DLD1 (cell line): ENCODE data around the gene INKA2.
"Not testable (repeated sequence)": the region's sequence is repeated elsewhere in the genome, so short reads cannot be mapped to it uniquely, and the experiment has no call there.

ENCODE experiments used
- in situ Hi-C: cut with HindIII; loops from 2 replicates; pipeline ENCODE4 v1.10.0; 2017; ENCODE audit warnings: low sequenced_read_pairs

INKA2 gene

GRCh38 chr1:111751906-111752575, 12.8 kb upstream of the INKA2 start:
- in situ Hi-C loops = no loop called here

GRCh38 chr1:111750856-111751255, 11.7 kb upstream of the INKA2 start:
- in situ Hi-C loops = no loop called here

DNA sequence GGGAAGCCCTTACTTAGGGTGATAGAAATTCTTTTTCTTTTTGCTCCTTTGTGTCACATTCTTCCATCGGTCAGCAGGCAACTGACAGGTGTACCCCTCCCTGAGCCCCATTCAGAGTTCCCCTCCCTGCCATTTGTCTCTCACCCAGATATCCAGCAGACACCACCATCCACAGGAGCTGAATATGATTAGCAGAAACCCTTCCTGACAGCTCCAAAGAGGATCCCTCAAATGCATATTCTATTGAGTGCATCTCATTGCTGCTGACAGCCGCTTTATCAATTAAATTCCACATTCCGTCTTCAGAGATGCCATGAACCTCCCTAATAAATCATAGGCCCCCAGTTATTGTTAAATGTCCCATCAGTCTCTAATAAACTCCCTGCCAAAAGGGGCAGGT, 10.4 kb upstream of the INKA2 start:
- in situ Hi-C loops = no loop called here

DNA sequence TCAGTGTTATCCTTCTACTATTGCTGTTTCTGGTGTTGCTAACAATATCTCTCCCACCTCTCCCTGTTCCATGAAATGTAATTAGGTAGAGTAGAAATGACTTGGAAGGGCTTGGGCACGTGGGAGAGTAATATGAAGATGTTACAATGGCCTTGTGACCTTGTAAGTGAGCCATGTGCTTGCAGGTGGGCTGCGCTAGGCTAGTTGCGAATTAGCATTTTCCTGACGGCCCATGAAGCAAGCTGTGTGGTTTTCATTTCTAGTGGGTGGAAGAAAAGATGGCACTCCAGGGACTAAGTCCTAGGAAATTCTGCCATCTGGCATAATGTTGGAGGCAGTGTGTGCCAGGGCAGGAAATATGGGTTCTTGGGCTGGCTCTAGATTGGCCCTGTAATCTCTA, 8.8 kb upstream of the INKA2 start:
- in situ Hi-C loops = no loop called here

DNA sequence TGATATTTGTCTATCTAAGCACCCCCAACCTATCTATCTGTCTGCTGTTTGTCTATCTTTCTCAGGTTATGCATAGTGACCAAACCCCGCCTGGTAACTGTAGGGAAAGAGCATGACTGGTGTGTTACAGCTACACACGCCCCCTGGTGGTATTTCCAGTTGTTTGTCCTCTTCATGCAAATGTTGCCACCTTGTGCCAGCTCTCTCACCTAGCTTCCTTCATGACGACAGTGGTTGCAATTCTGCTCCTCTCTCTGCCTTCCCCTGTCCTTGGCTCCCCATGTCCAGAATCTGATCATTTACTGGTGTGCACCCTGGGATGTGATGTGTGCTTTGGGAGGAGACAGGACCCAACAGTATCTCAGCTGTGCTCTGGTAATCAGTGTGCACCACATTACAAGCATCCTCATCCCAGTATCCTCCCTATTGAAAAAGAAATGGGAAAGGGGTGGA, 8.1 kb upstream of the INKA2 start:
- in situ Hi-C loops = no loop called here

GRCh38 chr1:111746614-111746999, 7.4 kb upstream of the INKA2 start:
- in situ Hi-C loops = no loop called here

- in situ Hi-C loops = no loop called here
Measured at GRCh38 chr1:111745675-111746613, 6.7 kb upstream of the INKA2 start.

- in situ Hi-C loops = no loop called here
Measured at GRCh38 chr1:111743679-111744101, 4.5 kb upstream of the INKA2 start.

GRCh38 chr1:111742938-111743549, 3.8 kb upstream of the INKA2 start:
- in situ Hi-C loops = no loop called here

DNA sequence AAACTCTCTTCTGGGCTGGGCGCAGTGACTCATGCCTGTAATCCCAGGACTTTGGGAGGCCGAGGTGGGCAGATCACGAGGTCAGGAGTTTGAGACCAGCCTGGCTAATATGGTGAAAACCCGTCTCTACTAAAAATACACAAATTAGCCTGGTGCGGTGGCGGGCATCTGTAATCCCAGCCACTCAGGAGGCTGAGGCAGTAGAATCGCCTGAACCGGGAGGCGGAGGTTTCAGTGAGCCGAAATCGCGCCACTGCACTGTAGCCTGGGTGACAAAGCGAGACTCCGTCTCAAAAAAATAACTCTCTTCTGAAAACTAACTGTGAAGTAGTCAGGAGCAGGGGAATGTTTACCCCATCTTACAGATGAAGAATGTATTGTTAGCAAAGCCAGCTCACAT, 3.1 kb upstream of the INKA2 start:
- in situ Hi-C loops = not testable (repeated sequence)

DNA sequence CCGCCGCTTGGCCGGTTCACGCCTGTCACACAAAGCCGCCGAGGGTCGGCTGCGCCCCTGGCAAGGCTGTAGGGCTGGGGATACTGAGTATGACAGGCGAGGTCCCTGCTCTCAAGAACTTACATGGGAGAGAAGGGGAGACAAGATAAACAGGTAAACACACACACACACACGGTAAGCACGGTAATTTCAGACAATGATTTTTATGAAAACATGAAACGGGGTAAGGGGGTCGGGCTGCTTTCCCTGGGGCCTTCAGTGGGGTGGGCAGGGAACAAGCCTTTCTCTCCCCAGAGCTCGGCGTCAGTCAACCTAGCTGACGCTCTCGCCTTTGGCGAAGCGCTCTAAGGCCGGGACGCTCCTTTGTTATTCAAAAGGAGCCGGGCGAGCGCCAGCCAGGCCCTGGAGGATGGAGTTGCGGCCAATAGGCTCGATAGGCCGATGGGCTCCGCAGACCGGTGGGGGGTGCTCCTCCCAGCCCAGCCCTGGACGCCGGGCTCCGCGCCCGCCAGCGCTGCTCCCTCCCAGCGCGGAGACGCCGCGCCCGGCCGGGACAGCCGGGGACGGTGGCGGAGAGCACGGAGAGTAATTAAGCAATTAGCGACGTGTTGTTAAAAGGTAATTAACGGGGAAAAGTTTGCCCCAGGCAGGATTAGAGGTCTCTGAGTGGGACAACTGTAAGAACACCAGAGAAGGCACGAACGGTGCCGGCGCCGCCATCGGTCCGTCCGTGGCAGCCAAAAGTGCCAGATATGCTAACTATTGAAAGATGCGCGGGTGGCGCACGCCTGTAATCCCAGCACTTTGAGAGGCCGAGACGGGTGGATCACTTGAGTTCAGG, 950 bp upstream of the INKA2 start:
- in situ Hi-C loops = no loop called here

GRCh38 chr1:111738436-111739193, 580 bp downstream of the INKA2 start:
- in situ Hi-C loops = no loop called here

DNA sequence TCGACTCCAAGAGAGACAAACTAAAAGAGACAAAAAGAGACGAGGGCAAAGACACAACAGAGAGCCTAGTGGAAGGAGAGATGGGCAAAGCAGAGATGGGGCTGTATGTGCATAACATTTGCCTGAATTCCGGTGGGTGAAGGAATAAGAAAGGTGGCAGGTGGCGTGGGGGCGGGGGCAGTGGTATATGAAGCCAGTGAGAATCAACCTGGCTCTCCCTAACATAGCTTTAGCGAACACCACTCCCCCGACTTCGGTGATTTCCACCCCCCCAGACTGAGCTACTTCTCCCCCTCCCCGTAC, 1.1 kb downstream of the INKA2 start:
- in situ Hi-C loops = no loop called here

DNA sequence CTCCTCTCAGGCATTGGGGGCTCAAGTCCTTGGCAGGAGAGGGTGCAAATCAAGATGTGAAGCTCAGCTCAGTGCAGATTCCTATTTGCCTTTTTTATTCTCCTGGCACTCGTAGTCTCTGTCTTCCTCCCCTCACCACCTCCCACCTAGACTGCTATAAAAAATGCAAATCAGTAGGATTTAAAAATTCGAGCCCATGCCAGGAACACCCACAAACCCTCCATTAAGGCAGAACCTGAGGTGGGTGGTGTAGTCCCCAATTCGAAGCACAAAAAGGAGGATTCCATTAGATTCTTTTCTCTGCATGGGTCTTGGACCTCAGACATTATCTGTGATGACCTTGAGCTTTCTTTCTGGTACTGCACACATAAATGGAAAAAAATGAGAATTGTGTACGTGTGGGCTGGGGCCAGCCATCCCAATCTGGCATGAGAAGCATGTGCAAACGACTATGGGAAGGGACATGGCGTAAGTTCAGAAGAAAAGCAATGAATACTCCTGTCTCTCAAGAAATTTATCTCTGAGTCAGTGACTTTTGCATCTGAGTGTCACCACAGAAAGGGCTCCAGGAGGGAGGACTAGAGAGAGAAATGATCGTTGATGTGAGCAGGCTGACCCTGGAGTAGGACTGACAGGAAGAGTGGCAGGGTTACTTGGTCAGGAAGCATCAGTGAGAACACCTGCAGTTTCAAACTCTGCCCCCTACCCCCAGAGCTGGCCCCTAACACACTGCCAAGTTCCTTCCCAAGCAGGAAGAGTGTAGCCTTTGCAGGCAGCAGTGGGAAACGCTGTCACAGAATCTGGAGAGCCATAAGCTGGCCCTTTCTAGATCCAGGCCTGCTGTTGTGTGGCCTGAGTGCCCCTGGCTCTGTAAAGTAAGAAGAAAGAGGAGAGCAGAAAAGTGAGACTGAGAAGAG, 1.7 kb downstream of the INKA2 start:
- in situ Hi-C loops = no loop called here

DNA sequence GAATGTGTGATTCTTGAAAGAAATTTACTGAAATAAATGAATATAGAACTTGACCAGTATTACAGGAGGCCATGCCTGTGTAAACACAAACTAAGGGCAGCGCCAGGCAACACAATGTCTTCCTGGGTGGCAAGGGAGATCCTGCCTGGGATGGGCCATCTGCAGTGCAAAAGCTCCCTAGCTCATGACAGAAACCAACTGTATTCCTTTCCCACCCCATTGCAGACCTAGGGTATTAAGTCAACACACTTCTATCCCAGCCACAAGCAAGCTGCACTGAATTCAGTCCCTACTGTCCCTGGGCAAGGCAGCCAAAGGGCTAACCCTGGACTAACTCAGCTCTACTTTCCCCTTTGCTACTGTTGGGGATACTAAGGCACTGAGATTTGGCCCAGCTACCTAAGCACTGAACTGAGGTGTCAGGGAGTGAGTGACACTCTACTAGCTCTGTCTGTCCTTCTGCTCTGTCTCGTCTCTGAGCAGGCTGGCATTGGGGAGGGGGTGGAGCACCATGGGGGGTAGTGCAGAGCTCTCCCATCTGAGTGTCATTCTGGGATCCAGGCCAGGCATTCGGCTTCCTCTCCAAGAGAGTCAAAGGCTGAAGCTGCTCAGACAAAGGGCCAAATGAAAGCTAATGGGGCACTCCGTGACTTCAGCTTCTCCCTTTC, 2.5 kb downstream of the INKA2 start:
- in situ Hi-C loops = no loop called here

- in situ Hi-C loops = no loop called here
Measured at GRCh38 chr1:111735858-111736544, 3.2 kb downstream of the INKA2 start.

GRCh38 chr1:111735321-111735720, 3.9 kb downstream of the INKA2 start:
- in situ Hi-C loops = no loop called here

DNA sequence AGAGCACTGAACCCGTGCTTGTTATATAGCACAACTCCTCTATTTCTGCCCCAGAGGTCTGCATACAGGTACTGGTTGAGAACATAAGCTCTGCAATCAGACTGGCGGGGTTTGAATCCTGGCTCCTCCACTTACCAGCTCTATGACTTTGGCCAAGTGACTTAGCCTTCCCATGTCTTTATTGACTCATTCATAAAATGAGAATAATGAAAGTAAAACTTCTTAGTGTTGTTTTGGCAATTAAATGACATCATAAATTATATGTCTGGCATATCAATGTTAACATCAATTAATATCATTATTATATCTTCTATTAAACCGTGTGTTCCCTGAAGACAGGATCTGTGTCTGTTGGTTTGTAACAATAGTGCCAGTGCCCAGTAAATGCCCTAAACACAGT, 4.3 kb downstream of the INKA2 start:
- in situ Hi-C loops = no loop called here
